GM12801 (cell line): ENCODE measurements around the gene SERPINB12.

Source experiments
- CTCF ChIP-seq: IDR thresholded peaks from one replicate; pipeline ENCODE4 v1.5.1; 2011; ENCODE audit warnings: control low read depth; ENCODE audit not compliant: insufficient read length; ENCODE audit errors: extremely low read depth

Gene SERPINB12

GRCh38 chr18:63588909-63589308 lies 46.7 kb downstream of the SERPINB12 start:
- no peak for TF ChIP-seq CTCF

- no peak for TF ChIP-seq CTCF
Observed at GRCh38 chr18:63590373-63590772, 48.2 kb downstream of the SERPINB12 start.

GRCh38 chr18:63590966-63591695 lies 49.0 kb downstream of the SERPINB12 start:
- TF ChIP-seq CTCF, result no peak

GRCh38 chr18:63591725-63592124 lies 49.6 kb downstream of the SERPINB12 start:
- TF ChIP-seq CTCF, result no peak

- TF ChIP-seq CTCF, result no peak
Observed at GRCh38 chr18:63592471-63592870, 50.3 kb downstream of the SERPINB12 start.

GRCh38 chr18:63596964-63597363 lies 54.8 kb downstream of the SERPINB12 start:
- TF ChIP-seq CTCF, result no peak

GRCh38 chr18:63603355-63603754 lies 61.2 kb downstream of the SERPINB12 start:
- TF ChIP-seq CTCF, result no peak
